Spleen (tissue), 11 donors: Measurements from ENCODE around the gene TLE4. TPM values are rescaled to one million over a fixed set of nuclear protein-coding genes. Genes with fewer than 3 reads are reported as not detected.

Experiments used
- DNase-seq: peaks from one replicate; pipeline ENCODE4 v3.0.0-alpha.2; 2020
- H3K27ac ChIP-seq, 8 donors: fragments of 200-600 bp; sonication (generic) in 7 of 8; 1 replicate in 4 of 8; 2 replicates in 4 of 8; pipeline versions ENCODE4 v1.5.0 to v1.8.0; 2016 to 2021; ENCODE audit warnings: inconsistent platforms in 4 of 8, mild to moderate bottlenecking in 4 of 8, moderate library complexity in 1 of 8
- H3K27me3 ChIP-seq, 7 donors: fragments of 200-600 bp; sonication (generic) in 6 of 7; replicated peaks in 1 of 7; 1 replicate in 4 of 7; 2 replicates in 3 of 7; pipeline versions ENCODE4 v1.5.0 to v1.8.0; 2016 to 2021; ENCODE audit warnings: inconsistent platforms in 3 of 7, mild to moderate bottlenecking in 1 of 7
- H3K36me3 ChIP-seq, 6 donors: fragments of 200-600 bp; sonication (generic) in 5 of 6; 1 replicate in 4 of 6; 2 replicates in 2 of 6; pipeline versions ENCODE4 v1.5.0 to v1.8.0; 2016 to 2021; ENCODE audit warnings: inconsistent platforms in 2 of 6
- H3K4me1 ChIP-seq, 6 donors: fragments of 200-600 bp; sonication (generic) in 5 of 6; 1 replicate in 3 of 6; 2 replicates in 3 of 6; pipeline versions ENCODE4 v1.5.0 to v1.8.0; 2016 to 2021; ENCODE audit warnings: inconsistent platforms in 3 of 6
- H3K4me3 ChIP-seq, 8 donors: fragments of 200-600 bp; sonication (generic) in 7 of 8; 1 replicate in 4 of 8; 2 replicates in 4 of 8; pipeline versions ENCODE4 v1.5.0 to v1.8.0; 2016 to 2021; ENCODE audit warnings: inconsistent platforms in 4 of 8, mild to moderate bottlenecking in 4 of 8, moderate library complexity in 2 of 8
- H3K9me3 ChIP-seq, 8 donors: fragments of 200-600 bp; sonication (generic) in 7 of 8; 1 replicate in 4 of 8; 2 replicates in 4 of 8; pipeline versions ENCODE4 v1.5.0 to v1.8.0; 2016 to 2021; ENCODE audit warnings: inconsistent platforms in 4 of 8
- CTCF ChIP-seq, 11 experiments: fragments of 200-600 bp in 7 of 11; fragments of 450-650 bp in 4 of 11; sonication (generic) in 4 of 11; IDR thresholded peaks in 8 of 11; conservative IDR thresholded peaks in 3 of 11; 1 replicate in 7 of 11; 2 replicates in 4 of 11; pipeline versions ENCODE4 v1.4.0 to v1.8.0; 2016 to 2021; ENCODE audit warnings: antibody characterized with exemption in 11 of 11, inconsistent platforms in 4 of 11, mild to moderate bottlenecking in 1 of 11
- POLR2A ChIP-seq, 3 donors: fragments of 450-650 bp; IDR thresholded peaks; one replicate each; pipeline ENCODE4 v1.5.1; 2017; ENCODE audit warnings: antibody characterized with exemption in 3 of 3, mild to moderate bottlenecking in 1 of 3
- POLR2AphosphoS5 ChIP-seq, 3 donors: sonication (generic); formaldehyde crosslinking; IDR thresholded peaks; one replicate each; pipeline ENCODE4 v1.5.1; 2017; ENCODE audit warnings: antibody characterized with exemption in 3 of 3
- WGBS, 5 donors: extraction: QIAGEN DNeasy Blood & Tissue Kit in 3 of 5; methylation state at CpG; one replicate each; pipeline versions ENCODE4 v1.1.5 to v1.1.7; 2013 to 2018; 5-methylcytosine and 5-hydroxymethylcytosine counted together
- intact Hi-C: fragments of 100-400 bp; cut with DNase I; formaldehyde crosslinking; loops from one replicate; pipeline ENCODE4 v1.15.0; 2023; ENCODE audit warnings: low total_unique reads
- polyA plus RNA-seq, 3 donors: library from polyadenylated mRNA; stranded (reverse); fragments of 200-250 nt; gene quantifications; one replicate each; pipeline ENCODE4 v1.2.1, GENCODE V29; 2013
- total RNA-seq, 7 donors: library from RNA; depleted of rRNA in 3 of 7; stranded (reverse); fragments of >200 nt in 3 of 7; fragmentation: NEBNext Ultra II Directional in 4 of 7; extraction: Animal tissue kit (Norgen Biotek cat#: 25700) in 4 of 7; gene quantifications; one replicate each; pipeline versions ENCODE4 v1.1.0 to v1.2.1, GENCODE V29; 2016 to 2021
- donor health status: healthy with polysubstance abuse.
- donor health status: DM: no; HTN: no; CAD: no; lungs with moderate emphysema.
- donor health status: DM: no; HTN: no; CAD: no.
- donor health status: Bipolar disorder and iron deficiency.
- donor health status: healthy.
- donor health status: DM: no; HTN: no; CAD: no.
- donor health status: DM: yes; HTN: yes; CAD: no.

The TLE4 gene
- total and polyA plus RNA-seq, 10 donors = 7.8 to 92.8 (median 70.5) TPM

GRCh38 chr9:79598562-79599345 is 27.0 kb downstream of the TLE4 start:
- peaks cover 0 to 68% (median 14%) of the 10 kb centered on the region in 6 donors for H3K4me1 ChIP-seq

GRCh38 chr9:79600466-79600865 is 28.7 kb downstream of the TLE4 start:
- intact Hi-C loops = no loop called here
- 84 to 90% (median 88%) methylated on average over 5 of the region's 5 CpGs for WGBS, 5 donors

More at GRCh38 chr9:79598562-79599345, 27.0 kb downstream of the TLE4 start:
- H3K36me3 ChIP-seq = peaks cover 0 to 16% (median 0%) of the 10 kb centered on the region in 6 donors
- no peak overlapping the region for H3K4me3 ChIP-seq
- intact Hi-C loops = no loop called here
- no peak overlapping the region for H3K27ac ChIP-seq
- 44 to 59% (median 52%) methylated on average over 4 of the region's 4 CpGs for WGBS, 5 donors
- DNase-seq = no peak
- H3K27me3 ChIP-seq = no peaks in the 10 kb centered on the region
- H3K9me3 ChIP-seq = peaks cover 0 to 18% (median 15%) of the 10 kb centered on the region in 8 donors
- TF ChIP-seq POLR2A (IDR thresholded peaks at IDR 0.05) (no peak), CTCF (IDR thresholded peaks at IDR 0.05 in 8 of 11, conservative IDR thresholded peaks at IDR 0.05 in 3 of 11) (no peak), POLR2AphosphoS5 (IDR thresholded peaks at IDR 0.05) (no peak)

GRCh38 chr9:79603222-79603920 is 31.6 kb downstream of the TLE4 start:
- H3K27ac ChIP-seq = no peak overlapping the region
- H3K4me3 ChIP-seq = no peak overlapping the region
- WGBS, 5 donors = 92 to 98% (median 95%) methylated on average over 3 of the region's 3 CpGs
- DNase-seq = no peak
- no peaks in the 10 kb centered on the region for H3K27me3 ChIP-seq
- peaks cover 0 to 64% (median 17%) of the 10 kb centered on the region in 6 donors for H3K4me1 ChIP-seq
- intact Hi-C loops = no loop called here
- H3K9me3 ChIP-seq = peaks cover 0 to 23% (median 15%) of the 10 kb centered on the region in 8 donors
- H3K36me3 ChIP-seq = peaks cover 0 to 22% (median 0%) of the 10 kb centered on the region in 6 donors
- no peak for TF ChIP-seq POLR2AphosphoS5 (IDR thresholded peaks at IDR 0.05)
- no peak for TF ChIP-seq POLR2A (IDR thresholded peaks at IDR 0.05)
- no peak for TF ChIP-seq CTCF (IDR thresholded peaks at IDR 0.05 in 8 of 11, conservative IDR thresholded peaks at IDR 0.05 in 3 of 11)

More at GRCh38 chr9:79600466-79600865, 28.7 kb downstream of the TLE4 start:
- Histone ChIP-seq H3K27me3 (no peaks in the 10 kb centered on the region), H3K4me1 (peaks cover 0 to 71% (median 18%) of the 10 kb centered on the region in 6 donors), H3K9me3 (peaks cover 0 to 18% (median 15%) of the 10 kb centered on the region in 8 donors), H3K27ac (no peak overlapping the region), H3K4me3 (no peak overlapping the region), H3K36me3 (peaks cover 0 to 16% (median 0%) of the 10 kb centered on the region in 6 donors)
- TF ChIP-seq POLR2AphosphoS5 (IDR thresholded peaks at IDR 0.05) (no peak), CTCF (IDR thresholded peaks at IDR 0.05 in 8 of 11, conservative IDR thresholded peaks at IDR 0.05 in 3 of 11) (no peak), POLR2A (IDR thresholded peaks at IDR 0.05) (no peak)
- DNase-seq = no peak

GRCh38 chr9:79604149-79604548 is 32.4 kb downstream of the TLE4 start:
- Histone ChIP-seq H3K27ac (peak overlapping the region in 1 of 8 donors; percentile 24), H3K4me3 (no peak overlapping the region), H3K36me3 (peaks cover 0 to 22% (median 0%) of the 10 kb centered on the region in 6 donors), H3K27me3 (no peaks in the 10 kb centered on the region), H3K9me3 (peaks cover 0 to 23% (median 15%) of the 10 kb centered on the region in 8 donors), H3K4me1 (peaks cover 0 to 63% (median 14%) of the 10 kb centered on the region in 6 donors)
- no peak for DNase-seq
- intact Hi-C loops = no loop called here
- TF ChIP-seq POLR2AphosphoS5 (IDR thresholded peaks at IDR 0.05) = no peak
- TF ChIP-seq CTCF (IDR thresholded peaks at IDR 0.05 in 8 of 11, conservative IDR thresholded peaks at IDR 0.05 in 3 of 11) = no peak
- TF ChIP-seq POLR2A (IDR thresholded peaks at IDR 0.05) = no peak
